DMS114 treated with DMSO at 0.1 percent for 48 hours (cell line): ENCODE data around the gene PXDN.

ENCODE experiments used
- DNase-seq: peaks from one replicate; lab custom pipeline; 2025; ENCODE audit not compliant: unreplicated experiment; lab: John Stamatoyannopoulos, UW

Gene PXDN

GRCh38 chr2:1674276-1674675, 70.0 kb downstream of the PXDN start:
- no peak for DNase-seq

- DNase-seq = no peak
Observed at GRCh38 chr2:1673160-1673944, 71.0 kb downstream of the PXDN start.

- DNase-seq = no peak
Observed at GRCh38 chr2:1672738-1673137, 71.6 kb downstream of the PXDN start.

- DNase-seq = no peak
Observed at GRCh38 chr2:1671916-1672315, 72.4 kb downstream of the PXDN start.

- no peak for DNase-seq
Observed at GRCh38 chr2:1670636-1671035, 73.7 kb downstream of the PXDN start.

DNA sequence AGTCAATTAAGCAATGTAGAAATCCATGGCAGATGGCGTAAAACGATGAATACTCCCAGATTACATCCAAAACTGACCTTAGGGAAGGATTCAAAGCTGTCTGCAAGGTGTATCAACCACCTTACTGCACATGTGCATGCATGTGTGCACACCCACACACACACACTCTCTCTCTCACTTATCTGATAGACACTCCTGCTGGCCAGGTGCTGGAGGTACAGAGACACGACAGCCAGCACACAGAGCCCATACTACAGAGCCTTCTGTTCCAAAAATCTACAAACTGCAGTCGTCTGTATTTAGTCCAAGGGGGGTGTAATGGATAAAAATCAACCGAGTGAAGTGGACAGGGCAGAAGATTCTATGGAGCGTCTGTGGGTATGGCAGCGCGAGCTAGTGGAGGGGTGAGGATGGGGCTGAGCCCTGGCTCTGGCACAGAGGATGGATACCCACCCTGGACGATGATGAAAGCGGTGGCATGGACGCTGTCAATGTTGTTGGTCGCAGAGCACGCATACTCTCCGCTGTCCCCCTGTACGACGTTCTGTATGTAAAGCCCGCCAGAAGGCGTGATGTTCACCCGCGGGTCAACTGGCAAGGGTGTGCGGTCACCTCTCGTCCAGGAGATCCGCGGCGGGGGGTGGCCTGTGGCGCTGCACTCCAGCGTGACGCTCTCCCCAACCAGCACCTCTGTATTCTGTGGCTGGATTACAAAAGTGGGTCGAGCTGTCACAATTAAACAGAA, 78.4 kb downstream of the PXDN start:
- no peak for DNase-seq

DNA sequence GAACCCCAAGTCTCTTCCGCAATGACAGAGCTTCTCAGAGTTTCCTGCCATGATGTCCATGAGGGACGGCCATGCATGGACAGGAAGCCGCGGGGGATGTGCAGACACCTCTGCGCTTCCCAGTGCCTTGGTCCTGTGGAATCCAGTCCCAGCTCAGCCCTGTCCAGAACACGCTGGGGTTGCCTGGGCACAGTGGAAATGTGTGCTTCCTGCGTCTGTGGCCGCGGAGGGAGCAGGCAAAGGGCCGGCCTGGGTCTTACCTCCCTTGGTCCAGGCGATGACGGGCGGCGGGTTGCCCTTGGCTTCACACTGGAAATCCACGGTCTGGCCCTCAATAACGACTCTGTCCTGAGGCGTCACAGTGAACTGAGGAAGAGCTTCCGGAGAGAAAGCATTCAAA, 79.6 kb downstream of the PXDN start:
- DNase-seq = no peak

- no peak for DNase-seq
Observed at GRCh38 chr2:1664076-1664605, 80.2 kb downstream of the PXDN start.

- DNase-seq = no peak
Observed at GRCh38 chr2:1663621-1664020, 80.7 kb downstream of the PXDN start.

GRCh38 chr2:1662606-1663180, 81.6 kb downstream of the PXDN start:
- no peak for DNase-seq

DNA sequence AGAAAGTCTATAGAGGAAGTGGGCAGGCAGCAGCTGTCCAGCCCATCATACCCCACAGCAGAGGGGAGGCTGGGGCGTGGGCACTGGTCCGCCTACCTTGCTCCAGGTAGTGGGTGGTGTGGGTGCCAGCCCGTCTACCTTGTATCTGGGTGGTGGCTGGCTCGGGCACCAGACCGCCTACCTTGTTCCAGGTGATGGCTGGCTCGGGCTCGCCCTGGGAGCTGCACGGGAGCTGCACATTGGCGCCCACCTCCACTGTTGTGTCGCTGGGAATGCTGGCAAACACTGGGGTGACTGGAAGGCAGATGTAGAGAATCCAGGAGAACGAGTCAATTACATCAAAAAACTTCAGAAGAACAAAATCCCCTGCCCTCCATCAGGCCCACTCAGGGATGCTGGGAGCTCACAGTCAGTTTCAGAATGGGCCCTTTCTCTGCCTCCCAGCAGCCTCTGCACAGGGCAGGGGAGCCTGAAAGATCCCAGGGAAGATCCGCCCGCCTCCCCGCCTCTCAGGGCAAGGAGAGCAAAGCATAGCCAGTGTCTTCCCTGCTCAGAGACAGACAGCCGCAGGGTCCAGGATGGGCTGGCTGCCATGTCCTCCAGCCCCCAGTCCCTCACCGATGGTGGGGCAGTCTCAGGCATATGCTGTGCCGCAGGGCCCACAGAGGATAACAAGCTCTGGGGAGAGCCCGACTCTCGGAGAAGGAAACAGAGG, 82.3 kb downstream of the PXDN start:
- no peak for DNase-seq

GRCh38 chr2:1660656-1661640, 83.4 kb downstream of the PXDN start:
- no peak for DNase-seq

DNA sequence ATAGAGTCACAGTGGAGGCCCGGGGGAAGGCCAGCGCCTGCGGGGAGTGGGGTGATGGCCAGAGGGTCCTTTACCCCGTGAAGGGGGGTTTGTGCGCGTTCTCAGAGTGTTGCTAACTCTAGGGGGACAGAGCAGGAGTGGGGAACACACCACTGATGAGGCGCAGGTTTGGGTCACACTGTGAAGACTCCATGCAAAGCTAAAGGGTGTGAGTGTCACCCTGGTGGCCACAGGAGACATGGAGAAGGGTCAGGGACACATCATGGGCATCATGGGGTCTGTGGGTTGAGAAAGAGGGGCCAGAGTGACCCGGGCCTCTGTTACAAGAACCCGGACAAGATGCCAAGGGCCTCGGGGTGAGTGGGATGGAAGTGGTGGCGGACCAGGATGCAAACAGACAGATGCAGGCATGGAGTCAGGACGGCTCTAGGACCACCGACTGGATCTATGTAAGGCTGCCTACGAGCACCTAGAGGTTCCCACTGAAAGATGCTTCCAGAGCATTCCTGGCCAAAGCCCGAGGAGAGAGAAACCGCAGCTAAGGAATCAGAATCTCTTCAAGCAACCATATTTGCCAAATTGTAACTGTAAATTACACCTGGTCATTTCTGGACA, 84.3 kb downstream of the PXDN start:
- no peak for DNase-seq

DNA sequence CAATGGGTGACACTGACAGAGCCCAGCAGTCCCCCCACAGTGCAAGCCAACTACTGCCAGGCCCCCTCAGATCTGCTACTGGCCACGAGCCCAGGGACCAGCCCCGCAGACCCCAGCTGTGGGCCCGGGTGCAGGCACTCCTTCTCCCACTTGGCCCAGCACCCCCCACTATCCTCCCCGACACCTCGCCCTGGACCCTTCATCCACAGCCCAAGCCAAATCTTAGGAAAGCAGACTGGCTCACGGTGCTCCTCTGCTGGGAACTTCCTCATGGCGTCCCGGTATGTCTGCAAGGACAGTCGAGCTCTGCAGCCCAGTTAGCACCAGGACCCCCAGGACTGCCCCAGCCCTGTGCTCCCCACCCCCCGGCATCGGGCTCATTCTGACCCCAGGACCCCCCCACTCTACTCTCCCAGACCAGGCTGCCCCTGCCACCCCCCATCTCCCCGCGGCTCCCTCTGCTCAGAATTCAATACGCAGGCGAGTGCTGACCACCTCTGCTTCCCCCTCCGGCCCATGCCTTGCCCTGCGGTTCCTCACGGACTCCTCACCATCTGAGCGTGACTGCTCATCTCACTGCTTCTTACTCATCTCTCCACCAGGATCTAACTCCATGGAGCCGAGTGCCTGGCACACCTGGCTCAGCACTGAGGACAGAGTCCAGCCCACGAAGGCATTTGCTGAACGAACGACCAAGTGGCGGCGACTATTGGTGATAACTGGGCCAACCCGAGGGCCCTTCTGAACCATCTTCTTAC, 85.7 kb downstream of the PXDN start:
- DNase-seq = no peak

DNA sequence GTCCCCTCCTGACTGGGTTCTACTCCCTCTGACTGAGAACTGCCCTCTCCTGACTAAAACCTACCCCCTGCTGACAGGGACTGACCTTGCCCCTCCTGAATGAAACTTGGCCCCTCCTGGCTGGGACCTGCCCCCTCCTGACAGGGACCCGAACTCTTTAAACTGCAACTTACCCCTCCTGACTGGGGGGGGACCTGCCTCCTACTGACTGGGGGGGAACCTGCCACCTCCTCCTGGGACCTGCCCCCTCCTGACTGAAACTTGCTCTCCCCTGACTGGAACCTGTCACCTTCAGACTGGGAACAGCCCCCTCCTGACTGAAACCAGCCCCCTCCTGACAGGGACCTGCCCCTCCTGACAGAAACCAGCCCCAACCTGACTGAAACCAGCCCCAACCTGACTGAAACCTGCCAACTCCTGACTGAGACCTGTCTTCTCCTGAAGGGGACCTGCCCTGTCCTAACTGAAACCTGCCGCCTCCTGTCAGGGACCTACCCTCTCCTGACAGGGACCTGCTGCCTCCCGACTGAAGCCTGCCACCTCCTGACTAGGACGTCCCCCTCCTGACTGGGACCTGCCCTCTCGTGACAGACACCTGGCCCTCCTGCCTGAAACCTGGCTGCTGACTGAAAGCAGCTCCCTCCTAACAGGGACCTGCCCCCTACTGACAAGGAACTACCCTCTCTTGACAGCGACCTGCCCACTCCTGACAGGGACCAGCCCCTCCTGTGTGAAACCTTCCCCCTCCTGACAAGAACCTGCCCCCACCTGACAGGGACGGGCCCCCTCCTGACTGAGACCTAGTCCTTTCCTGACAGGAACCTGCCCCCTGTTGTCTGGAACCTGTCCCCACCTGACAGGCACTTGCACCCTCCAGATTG, 87.1 kb downstream of the PXDN start:
- DNase-seq = no peak

GRCh38 chr2:1656326-1656960, 87.9 kb downstream of the PXDN start:
- DNase-seq = no peak

GRCh38 chr2:1655461-1655860, 88.9 kb downstream of the PXDN start:
- no peak for DNase-seq
